NCI-H524 treated with DMSO at 0.1 percent for 48 hours (cell line): ENCODE results near the gene THAP2.

Experiments
- DNase-seq: peaks from one replicate; lab custom pipeline; 2025; lab: John Stamatoyannopoulos, UW

THAP2 gene

DNA sequence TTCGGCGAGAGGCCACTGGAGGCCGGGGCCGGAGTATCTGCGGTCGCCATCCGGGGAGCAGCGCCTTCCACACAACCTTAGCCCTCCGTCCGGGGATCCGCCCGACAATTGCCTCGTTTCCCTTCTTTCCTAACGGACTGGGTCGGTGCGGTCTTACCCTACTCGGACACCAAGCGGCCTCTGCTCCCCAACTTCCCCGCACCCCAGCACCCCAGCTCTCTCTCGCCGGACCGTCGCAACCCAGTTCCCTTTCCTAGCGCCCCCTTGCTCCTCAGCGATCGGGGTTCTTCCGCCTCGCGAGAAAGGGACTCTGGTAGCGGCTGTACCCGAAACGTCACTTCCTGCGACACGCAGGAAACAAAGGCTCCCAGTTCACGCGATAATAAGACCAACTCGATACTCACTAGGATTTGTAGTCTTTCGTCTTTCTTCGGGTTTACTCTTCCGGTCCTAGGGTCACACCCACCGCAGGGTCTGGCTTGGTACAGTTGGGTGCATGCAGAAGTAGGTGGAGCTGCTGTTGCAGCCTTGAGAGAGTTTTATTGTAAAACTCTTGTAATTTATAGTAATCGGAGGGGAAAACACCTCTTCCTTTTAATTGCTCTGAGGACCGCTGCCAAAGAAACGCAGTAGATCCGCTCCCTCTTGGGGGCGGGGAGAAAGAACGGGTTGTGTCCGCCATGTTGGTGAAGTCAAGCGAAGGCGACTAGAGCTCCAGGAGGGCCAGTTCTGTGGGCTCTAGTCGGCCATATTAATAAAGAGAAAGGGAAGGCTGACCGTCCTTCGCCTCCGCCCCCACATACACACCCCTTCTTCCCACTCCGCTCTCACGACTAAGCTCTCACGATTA is at the start of gene THAP2, which contains the start of gene ZFC3H1:
Gene THAP2, plus strand, starts transcription at position 741 of the 850 bp plus-strand sequence. CDS start 209 bp downstream, outside the sequence.
Gene ZFC3H1, minus strand, starts transcription at position 288 of the 850 bp plus-strand sequence. Its CDS starts 238 bp downstream, at position 50.
- peak; percentile 96 for DNase-seq

- no peak for DNase-seq
Observed at GRCh38 chr12:71621938-71622337, 42.2 kb upstream of the THAP2 start.

DNA sequence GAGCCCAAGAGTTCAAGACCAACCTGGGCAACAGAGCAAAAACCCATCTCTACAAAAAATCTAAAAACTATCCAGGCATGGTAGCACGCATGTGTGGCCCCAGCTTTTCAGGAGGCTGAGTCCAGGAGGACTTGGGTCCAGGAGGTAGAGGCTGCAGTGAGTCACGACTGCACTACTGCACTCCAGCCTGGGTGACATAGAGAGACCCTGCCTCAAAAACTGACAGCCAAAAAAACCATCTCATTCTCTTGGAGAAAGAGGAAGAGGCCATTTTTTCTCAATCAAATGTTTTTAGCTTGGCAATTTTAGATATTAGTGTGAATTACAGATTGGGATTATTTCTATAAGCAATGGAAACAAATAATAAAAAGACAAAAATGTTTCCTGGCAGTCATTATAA is 38.6 kb upstream of the THAP2 start:
- DNase-seq = no peak

- DNase-seq = no peak
Observed at GRCh38 chr12:71626098-71626497, 38.0 kb upstream of the THAP2 start.

GRCh38 chr12:71626768-71627167 is 37.3 kb upstream of the THAP2 start:
- no peak for DNase-seq

GRCh38 chr12:71627438-71628002 is 36.6 kb upstream of the THAP2 start:
- no peak for DNase-seq

- no peak for DNase-seq
Observed at GRCh38 chr12:71636704-71637115, 27.4 kb upstream of the THAP2 start.

DNA sequence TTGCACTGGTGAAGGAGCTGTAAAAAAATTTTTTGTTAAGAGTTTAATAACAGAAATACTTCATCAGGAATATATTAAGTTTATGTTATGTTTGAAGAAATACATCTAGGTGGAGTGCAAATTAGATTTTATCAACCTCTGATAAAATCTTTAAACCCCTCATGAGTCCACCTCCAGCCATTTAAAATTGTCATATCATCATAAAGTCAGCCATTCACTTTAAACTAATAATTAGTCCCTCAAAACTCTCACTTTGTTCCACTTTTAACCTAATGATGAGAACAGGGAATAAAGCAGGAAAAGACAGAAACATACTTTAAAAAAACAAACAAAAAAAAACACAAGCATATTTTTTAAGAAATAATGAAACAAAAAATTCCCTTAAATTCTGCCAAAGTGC is 25.6 kb upstream of the THAP2 start:
- no peak for DNase-seq

GRCh38 chr12:71639341-71639760 is 24.8 kb upstream of the THAP2 start:
- no peak for DNase-seq

DNA sequence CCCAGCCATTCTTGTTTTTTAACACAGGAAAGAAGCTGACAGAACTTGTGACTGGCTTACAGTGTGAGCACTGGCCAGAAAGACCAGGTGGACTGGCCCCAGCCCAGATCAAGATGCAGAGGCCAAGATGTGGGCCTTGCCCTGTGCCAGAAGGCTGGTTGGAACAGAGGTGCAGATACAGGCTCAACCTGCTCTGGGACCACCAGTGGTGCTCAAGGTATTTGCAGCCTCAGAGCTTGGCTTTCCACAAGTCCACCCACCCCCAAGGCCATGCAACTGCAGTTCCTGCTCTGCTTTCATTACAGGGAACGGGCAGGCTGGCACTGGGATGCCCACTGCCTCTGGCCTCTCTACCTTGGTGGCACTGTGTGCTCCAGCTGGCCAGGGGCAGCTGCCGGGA is 23.8 kb upstream of the THAP2 start:
- no peak for DNase-seq

- no peak for DNase-seq
Observed at GRCh38 chr12:71641390-71641789, 22.7 kb upstream of the THAP2 start.

DNA sequence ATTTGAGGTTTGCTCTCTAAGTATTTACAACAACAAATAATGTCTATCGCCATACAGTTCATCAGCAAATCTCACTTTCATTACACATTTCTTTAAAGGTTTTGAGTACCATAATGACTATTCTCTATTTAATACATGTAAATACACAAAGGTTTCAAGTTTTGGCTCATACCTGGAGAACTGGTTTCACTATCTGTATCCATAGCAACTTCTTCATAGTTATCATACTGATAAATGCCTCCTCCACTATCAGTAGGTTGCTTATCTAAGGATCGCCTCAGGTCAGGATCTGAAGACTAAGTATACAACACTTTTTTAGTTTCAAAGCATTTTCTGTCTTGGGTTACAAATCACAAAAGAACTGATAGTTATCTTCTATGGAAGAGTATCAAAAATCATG is 21.8 kb upstream of the THAP2 start:
- DNase-seq = no peak

DNA sequence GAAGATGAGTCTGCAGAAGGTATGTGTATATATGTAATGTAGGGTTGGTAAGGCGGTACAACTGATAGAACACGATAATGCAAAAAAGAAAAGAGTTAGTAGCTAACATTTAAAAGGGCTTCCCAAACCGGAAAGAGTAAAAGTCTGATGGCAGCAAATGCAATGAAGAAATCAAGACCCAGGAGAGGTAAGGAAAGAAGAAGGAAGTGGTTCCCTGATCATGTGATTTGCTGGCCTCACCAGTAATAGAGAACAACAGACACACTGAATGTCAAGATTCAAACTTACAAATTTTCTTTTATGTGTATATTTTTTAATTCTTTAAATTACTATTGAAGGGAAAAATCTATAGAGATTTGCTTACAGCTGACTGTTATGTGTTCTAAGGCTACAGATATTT is 18.8 kb upstream of the THAP2 start:
- no peak for DNase-seq

GRCh38 chr12:71646512-71646911 is 17.6 kb upstream of the THAP2 start:
- DNase-seq = no peak

DNA sequence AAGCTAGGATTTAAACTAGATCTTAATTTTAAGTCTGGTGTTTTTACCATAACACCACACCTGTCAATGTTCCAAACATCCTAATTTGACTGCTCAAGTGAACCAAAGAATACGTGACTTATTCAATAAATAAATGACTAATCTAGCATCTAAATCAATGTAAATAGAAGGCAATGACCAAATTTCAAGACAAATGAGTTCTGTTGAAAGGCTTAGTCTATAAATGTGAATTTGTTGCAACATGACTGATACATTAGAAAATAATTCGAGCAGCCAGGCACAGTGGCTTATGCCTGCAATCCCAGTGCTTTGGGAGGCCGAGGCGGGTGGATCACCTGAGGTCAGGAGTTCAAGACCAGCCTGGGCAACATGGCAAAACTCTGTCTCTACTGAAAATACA is 15.6 kb upstream of the THAP2 start:
- no peak for DNase-seq

- no peak for DNase-seq
Observed at GRCh38 chr12:71649401-71649800, 14.7 kb upstream of the THAP2 start.

GRCh38 chr12:71652656-71653055 is 11.4 kb upstream of the THAP2 start:
- DNase-seq = no peak

GRCh38 chr12:71653137-71653536 is 11.0 kb upstream of the THAP2 start:
- DNase-seq = no peak

GRCh38 chr12:71654200-71654599 is 9.9 kb upstream of the THAP2 start:
- DNase-seq = no peak

- DNase-seq = no peak
Observed at GRCh38 chr12:71655495-71655894, 8.6 kb upstream of the THAP2 start.

- no peak for DNase-seq
Observed at GRCh38 chr12:71655907-71656306, 8.2 kb upstream of the THAP2 start.

DNA sequence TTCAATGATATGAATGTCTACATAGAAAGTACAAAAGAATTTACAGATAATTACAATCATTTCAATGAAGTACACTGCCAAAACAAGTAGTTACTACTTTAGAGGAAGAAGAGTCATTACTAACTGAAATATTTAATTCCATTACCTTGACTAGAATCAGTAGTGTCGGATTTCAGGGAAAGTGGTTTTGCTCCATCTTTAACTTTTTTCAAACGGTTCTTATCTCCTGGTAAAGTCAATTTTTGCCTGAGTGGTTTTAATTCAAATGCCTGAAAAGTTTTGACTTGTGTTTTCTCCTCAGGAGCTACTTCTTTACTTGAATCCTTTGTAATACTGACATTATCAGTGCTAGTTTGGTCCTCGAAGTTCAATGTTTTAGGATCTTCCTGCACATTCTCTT is 7.4 kb upstream of the THAP2 start:
- DNase-seq = no peak

DNA sequence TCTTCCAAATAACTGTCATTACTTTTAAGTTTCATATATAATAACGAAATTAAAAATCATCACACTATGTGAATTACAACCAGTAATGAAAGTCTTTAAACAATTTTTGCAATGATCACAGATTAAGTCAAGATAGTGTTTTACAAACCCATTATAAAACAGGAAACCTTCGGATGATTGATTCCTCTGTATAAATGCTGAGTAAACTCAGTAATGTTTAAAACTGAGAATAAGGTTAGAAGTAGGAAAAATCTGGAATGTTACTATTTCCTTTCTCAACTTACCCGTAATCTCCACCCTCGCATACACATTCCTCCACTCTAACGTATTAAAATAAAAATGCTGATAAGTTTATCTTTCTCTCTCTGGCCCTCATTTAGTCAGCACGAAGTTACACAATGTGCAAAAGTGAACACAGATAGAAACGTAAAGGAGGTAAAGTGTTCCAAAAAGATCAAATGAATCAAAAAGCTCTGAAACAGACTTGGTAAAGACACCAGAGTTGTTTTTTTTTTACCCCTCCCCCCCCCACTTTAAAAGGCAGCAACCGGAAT is 2.0 kb upstream of the THAP2 start:
- no peak for DNase-seq
